T-cell (primary cell): Measurements from ENCODE around the gene PTPN1. TPM values are rescaled to one million over a fixed set of nuclear protein-coding genes. Genes with fewer than 3 reads are reported as not detected.

Source experiments
- ATAC-seq, 4 experiments: fragments of 200-7000 bp in 3 of 4; fragments of 150-1000 bp in 1 of 4; cut with Tn5 transposase; replicated peaks in 1 of 4; 1 replicate in 3 of 4; 2 replicates in 1 of 4; pipeline ENCODE4 v1.10.0; 2021; ENCODE audit warnings: moderate library complexity in 3 of 4, mild to moderate bottlenecking in 2 of 4, moderate number of reproducible peaks in 1 of 4
- CTCF ChIA-PET, 2 donors: fragments of 300-600 bp; sonication (Branson Sonifier 250); formaldehyde crosslinking; loops; one replicate each; lab custom pipeline; 2022; ENCODE audit warnings: antibody characterized with exemption in 2 of 2; lab: Charles Lee
- POLR2A ChIA-PET, 2 donors: fragments of 300-600 bp; sonication (Branson Sonifier 250); formaldehyde crosslinking; loops; one replicate each; lab custom pipeline; 2022; ENCODE audit warnings: antibody characterized with exemption in 2 of 2; lab: Charles Lee
- DNase-seq, 35 experiments: peaks; one replicate each; pipeline versions ENCODE4 v3.0.0 to v3.0.0-alpha.2; 2013 to 2023
- H3K27ac ChIP-seq: one replicate; pipeline ENCODE4 v1.5.1; 2013; ENCODE audit warnings: low read length
- H3K27me3 ChIP-seq, 2 experiments: replicated peaks in 1 of 2; 1 replicate in 1 of 2; 2 replicates in 1 of 2; pipeline versions ENCODE4 v1.6.1 to v1.7.0; 2013; ENCODE audit warnings: low read length in 1 of 2, mixed read lengths in 1 of 2; ENCODE audit not compliant: control insufficient read depth in 2 of 2, insufficient read depth in 2 of 2; ENCODE audit errors: extremely low read depth in 1 of 2
- H3K36me3 ChIP-seq, 2 donors: 1 replicate in 1 of 2; 2 replicates in 1 of 2; pipeline versions ENCODE4 v1.6.1 to v1.7.0; 2013; ENCODE audit warnings: low read length in 1 of 2; ENCODE audit not compliant: control insufficient read depth in 2 of 2, insufficient read depth in 1 of 2; ENCODE audit errors: extremely low read depth in 1 of 2
- H3K4me1 ChIP-seq, 2 experiments: 1 replicate in 1 of 2; 2 replicates in 1 of 2; pipeline versions ENCODE4 v1.6.1 to v1.7.0; 2013; ENCODE audit warnings: low read length in 2 of 2, mixed read lengths in 1 of 2; ENCODE audit not compliant: insufficient read depth in 2 of 2, control insufficient read depth in 1 of 2; ENCODE audit errors: extremely low read depth in 1 of 2
- H3K4me3 ChIP-seq, 2 donors: 1 replicate in 1 of 2; 2 replicates in 1 of 2; pipeline versions ENCODE4 v1.5.1 to v1.7.0; 2013; ENCODE audit warnings: mild to moderate bottlenecking in 2 of 2, low read length in 1 of 2, moderate library complexity in 1 of 2; ENCODE audit not compliant: control insufficient read depth in 1 of 2; ENCODE audit errors: extremely low read depth in 1 of 2
- H3K9me3 ChIP-seq: 2 replicates; pipeline ENCODE4 v1.7.0; 2013
- H3K27ac Mint-ChIP-seq, 2 donors: one replicate each; pipeline ENCODE4 v1.8.0; 2020 to 2021; ENCODE audit warnings: mild to moderate bottlenecking in 2 of 2, mixed read lengths in 2 of 2
- H3K27me3 Mint-ChIP-seq, 2 donors: one replicate each; pipeline ENCODE4 v1.8.0; 2021 to 2022; ENCODE audit warnings: mixed read lengths in 2 of 2
- H3K36me3 Mint-ChIP-seq: one replicate; pipeline ENCODE4 v1.8.0; 2021; ENCODE audit warnings: mixed read lengths
- H3K4me1 Mint-ChIP-seq, 3 donors: one replicate each; pipeline ENCODE4 v1.8.0; 2020 to 2022; ENCODE audit warnings: mixed read lengths in 3 of 3, mild to moderate bottlenecking in 1 of 3
- H3K4me3 Mint-ChIP-seq, 3 donors: one replicate each; pipeline ENCODE4 v1.8.0; 2020 to 2022; ENCODE audit warnings: mild to moderate bottlenecking in 3 of 3, mixed read lengths in 3 of 3, moderate library complexity in 3 of 3
- H3K9me3 Mint-ChIP-seq, 3 donors: one replicate each; pipeline ENCODE4 v1.8.0; 2020 to 2022; ENCODE audit warnings: mixed read lengths in 3 of 3
- WGBS: methylation state at CpG from one replicate; pipeline ENCODE4 v1.1.5; 2013; ENCODE audit warnings: missing lambda C conversion rate; ENCODE audit not compliant: insufficient coverage; 5-methylcytosine and 5-hydroxymethylcytosine counted together
- total RNA-seq, 35 experiments: library from RNA in 6 of 35; stranded (reverse) in 6 of 35; fragments of 120-200 nt in 1 of 35; gene quantifications; one replicate each; pipeline versions ENCODE4 v1.2.1 to v1.2.4 and lab custom pipeline; 2013 to 2026

The PTPN1 gene
- total RNA-seq, 5 donors from 2014 or later (not counting 1 experiment from before 2014, with no cell fraction given) = 50.7 to 67.9 (median 55.3) TPM

DNA sequence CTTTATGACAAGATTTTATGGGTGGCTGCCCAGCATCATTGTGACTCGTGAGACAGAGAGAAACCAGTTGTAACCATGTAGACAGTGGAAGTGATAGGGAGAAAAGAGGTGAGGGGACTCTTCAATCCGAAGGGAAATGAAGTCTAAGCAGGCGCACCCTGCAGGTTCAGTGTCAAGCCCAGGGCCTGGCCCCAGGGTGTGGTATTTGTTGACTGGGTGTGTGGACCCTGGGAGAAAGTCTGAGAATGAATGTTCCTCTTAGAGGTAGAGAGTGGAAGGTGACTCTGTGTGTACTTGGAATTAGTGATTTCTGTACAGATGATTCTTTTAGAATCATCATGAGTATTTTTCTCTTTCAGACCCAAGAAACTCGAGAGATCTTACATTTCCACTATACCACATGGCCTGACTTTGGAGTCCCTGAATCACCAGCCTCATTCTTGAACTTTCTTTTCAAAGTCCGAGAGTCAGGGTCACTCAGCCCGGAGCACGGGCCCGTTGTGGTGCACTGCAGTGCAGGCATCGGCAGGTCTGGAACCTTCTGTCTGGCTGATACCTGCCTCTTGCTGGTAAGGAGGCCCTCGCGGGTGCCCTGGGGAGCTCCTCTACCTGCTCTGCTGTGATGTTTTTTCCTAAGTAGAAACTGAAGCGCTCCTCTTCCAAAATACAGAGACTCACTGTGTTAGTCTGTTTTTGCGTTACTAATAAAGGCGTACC is 68.0 kb downstream of the PTPN1 start:
- DNase-seq = no peak
- Histone ChIP-seq H3K4me1 (peaks cover 0 to 2% of the 10 kb centered on the region in 2 experiments), H3K27me3 (no peaks in the 10 kb centered on the region), H3K4me3 (no peak overlapping the region), H3K27ac (no peak overlapping the region), H3K9me3 (no peaks in the 10 kb centered on the region), H3K36me3 (peaks cover 38 to 94% of the 10 kb centered on the region in 2 donors)
- Mint-ChIP-seq H3K27ac (no peak overlapping the region), H3K36me3 (peaks cover 61% of the 10 kb centered on the region), H3K4me1 (peaks cover 12 to 19% (median 13%) of the 10 kb centered on the region in 3 donors), H3K4me3 (no peak overlapping the region), H3K9me3 (no peaks in the 10 kb centered on the region), H3K27me3 (no peaks in the 10 kb centered on the region)
- ChIA-PET CTCF (no interaction called here), POLR2A (no interaction called here)
- 90% methylated on average over 9 of the region's 14 CpGs for WGBS
- no peak for ATAC-seq

DNA sequence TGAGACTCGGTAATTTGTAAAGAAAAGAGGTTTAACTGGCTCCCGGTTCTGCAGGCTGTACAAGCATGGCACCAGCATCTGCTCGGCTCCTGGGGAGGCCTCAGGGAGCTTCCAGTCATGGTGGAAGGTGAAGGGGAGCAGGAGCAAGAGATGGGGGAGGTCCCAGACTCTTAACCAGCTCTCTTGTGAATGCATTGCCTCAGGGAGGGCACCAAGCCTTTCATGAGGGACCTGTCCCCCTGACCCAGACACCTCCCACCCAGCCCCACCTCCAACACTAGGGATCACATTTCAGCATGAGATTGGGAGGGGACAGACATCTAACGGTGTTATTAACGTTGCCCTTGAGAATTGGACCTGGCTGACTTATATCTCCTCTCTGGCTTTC is 68.6 kb downstream of the PTPN1 start:
- H3K4me3 ChIP-seq = no peak overlapping the region
- H3K27ac Mint-ChIP-seq = peak overlapping the region in 1 of 2 donors; percentile 47
- H3K9me3 Mint-ChIP-seq = no peaks in the 10 kb centered on the region
- no peaks in the 10 kb centered on the region for H3K27me3 ChIP-seq
- DNase-seq (no peak), ATAC-seq (no peak)
- H3K4me3 Mint-ChIP-seq = no peak overlapping the region
- WGBS = no CpG with 5 or more reads among the region's 5 CpGs
- H3K36me3 Mint-ChIP-seq = peaks cover 61% of the 10 kb centered on the region
- POLR2A ChIA-PET = no interaction called here
- no peaks in the 10 kb centered on the region for H3K27me3 Mint-ChIP-seq
- CTCF ChIA-PET = interaction anchor here in 1 of 2 donors (1.5 kb wide), 1 partner anchor 101 kb away, joined by 4 read pairs; no protein-coding TSS in a partner anchor
- peaks cover 0 to 2% of the 10 kb centered on the region in 2 experiments for H3K4me1 ChIP-seq
- H3K9me3 ChIP-seq = no peaks in the 10 kb centered on the region
- peaks cover 35 to 95% of the 10 kb centered on the region in 2 donors for H3K36me3 ChIP-seq
- H3K27ac ChIP-seq = no peak overlapping the region
- H3K4me1 Mint-ChIP-seq = peaks cover 9 to 15% (median 9%) of the 10 kb centered on the region in 3 donors

DNA sequence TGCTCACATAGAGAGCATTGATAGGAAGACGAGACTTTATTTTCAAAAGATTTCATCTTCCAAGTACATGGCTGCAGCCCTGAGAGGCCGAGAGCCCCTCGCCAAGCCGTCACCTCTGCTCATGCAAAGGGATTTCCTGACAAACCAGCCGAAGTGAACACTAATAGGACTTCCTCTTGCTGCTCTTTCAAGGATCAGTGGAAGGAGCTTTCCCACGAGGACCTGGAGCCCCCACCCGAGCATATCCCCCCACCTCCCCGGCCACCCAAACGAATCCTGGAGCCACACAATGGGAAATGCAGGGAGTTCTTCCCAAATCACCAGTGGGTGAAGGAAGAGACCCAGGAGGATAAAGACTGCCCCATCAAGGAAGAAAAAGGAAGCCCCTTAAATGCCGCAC is 69.3 kb downstream of the PTPN1 start:
- Mint-ChIP-seq H3K4me1 (peaks cover 8 to 13% (median 9%) of the 10 kb centered on the region in 3 donors), H3K27ac (peak overlapping the region in 1 of 2 donors; percentile 4), H3K27me3 (no peaks in the 10 kb centered on the region), H3K36me3 (peaks cover 57% of the 10 kb centered on the region), H3K9me3 (no peaks in the 10 kb centered on the region), H3K4me3 (no peak overlapping the region)
- CTCF ChIA-PET = interaction anchor here (0.5 to 1.5 kb wide), 3 partner anchors 31 to 600 kb away, joined by 3 to 4 read pairs (median 4); no protein-coding TSS in a partner anchor
- Histone ChIP-seq H3K36me3 (peaks cover 32 to 94% of the 10 kb centered on the region in 2 donors), H3K27me3 (no peaks in the 10 kb centered on the region), H3K9me3 (no peaks in the 10 kb centered on the region), H3K4me1 (peaks cover 0 to 2% of the 10 kb centered on the region in 2 experiments), H3K27ac (no peak overlapping the region), H3K4me3 (no peak overlapping the region)
- whole genome bisulfite sequencing = 89% methylated on average over 5 of the region's 10 CpGs
- POLR2A ChIA-PET = interaction anchor here in 1 of 2 donors (0.5 kb wide), 1 partner anchor 388 kb away, joined by 12 read pairs; no protein-coding TSS in a partner anchor
- DNase-seq = no peak
- no peak for ATAC-seq

- Mint-ChIP-seq H3K27me3 (no peaks in the 10 kb centered on the region), H3K27ac (no peak overlapping the region), H3K9me3 (no peaks in the 10 kb centered on the region), H3K36me3 (peaks cover 54% of the 10 kb centered on the region), H3K4me1 (peaks cover 4 to 7% (median 4%) of the 10 kb centered on the region in 3 donors), H3K4me3 (no peak overlapping the region)
- WGBS = 87% methylated on average over 11 of the region's 17 CpGs
- no peaks in the 10 kb centered on the region for H3K27me3 ChIP-seq
- H3K9me3 ChIP-seq = no peaks in the 10 kb centered on the region
- H3K4me3 ChIP-seq = no peak overlapping the region
- ATAC-seq = peak; percentile 30 to 61 (median 56)
- peaks cover 30 to 94% of the 10 kb centered on the region in 2 donors for H3K36me3 ChIP-seq
- no peak overlapping the region for H3K27ac ChIP-seq
- peak in 27 of 35 experiments; percentile 10 to 66 (median 33) for DNase-seq
- CTCF ChIA-PET = interaction anchor here (0.5 to 1.5 kb wide), 3 partner anchors 32 to 601 kb away, joined by 3 to 4 read pairs (median 4); no protein-coding TSS in a partner anchor
- POLR2A ChIA-PET = no interaction called here
- peaks cover 0 to 2% of the 10 kb centered on the region in 2 experiments for H3K4me1 ChIP-seq
Measured at GRCh38 chr20:50580016-50580747, 70.0 kb downstream of the PTPN1 start.

GRCh38 chr20:50580842-50581544 is 70.8 kb downstream of the PTPN1 start:
- Mint-ChIP-seq H3K9me3 (no peaks in the 10 kb centered on the region), H3K27me3 (no peaks in the 10 kb centered on the region), H3K4me1 (peaks cover under 1 to 4% (median 2%) of the 10 kb centered on the region in 3 donors), H3K27ac (no peak overlapping the region), H3K36me3 (peaks cover 49% of the 10 kb centered on the region), H3K4me3 (no peak overlapping the region)
- H3K9me3 ChIP-seq = no peaks in the 10 kb centered on the region
- ChIA-PET CTCF (interaction anchor here in 1 of 2 donors (0.6 kb wide), 1 partner anchor 89 kb away, joined by 4 read pairs; no protein-coding TSS in a partner anchor), POLR2A (no interaction called here)
- DNase-seq (no peak), ATAC-seq (no peak)
- peaks cover 27 to 93% of the 10 kb centered on the region in 2 donors for H3K36me3 ChIP-seq
- no peak overlapping the region for H3K27ac ChIP-seq
- H3K4me3 ChIP-seq = no peak overlapping the region
- 93% methylated on average over 19 of the region's 21 CpGs for WGBS
- H3K4me1 ChIP-seq = no peaks in the 10 kb centered on the region
- no peaks in the 10 kb centered on the region for H3K27me3 ChIP-seq

DNA sequence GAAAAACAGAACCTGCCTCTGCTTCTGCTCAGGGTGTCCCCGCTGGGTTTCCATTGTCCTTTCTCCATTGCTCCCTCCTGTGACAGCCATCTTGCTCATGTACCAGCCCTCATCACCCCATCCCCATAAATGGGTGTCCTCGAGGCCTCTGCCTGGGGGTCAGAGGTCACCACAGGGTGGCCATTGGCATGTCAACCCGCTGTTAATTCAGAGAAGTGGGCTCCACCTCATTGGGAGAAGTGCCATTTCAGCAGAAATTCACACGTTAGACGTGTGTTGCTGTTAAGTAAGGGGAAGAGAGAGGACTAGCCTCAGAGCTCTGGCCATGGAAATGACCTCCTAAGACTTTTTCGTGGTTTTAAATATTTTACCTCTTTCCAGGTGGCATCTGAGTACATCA is 71.9 kb downstream of the PTPN1 start:
- Mint-ChIP-seq H3K36me3 (peaks cover 52% of the 10 kb centered on the region), H3K4me1 (peaks cover 0 to 4% (median 0%) of the 10 kb centered on the region in 3 donors), H3K9me3 (no peaks in the 10 kb centered on the region), H3K27me3 (no peaks in the 10 kb centered on the region), H3K4me3 (no peak overlapping the region), H3K27ac (no peak overlapping the region)
- Histone ChIP-seq H3K27me3 (no peaks in the 10 kb centered on the region), H3K36me3 (peaks cover 34 to 92% of the 10 kb centered on the region in 2 donors), H3K4me1 (no peaks in the 10 kb centered on the region), H3K4me3 (no peak overlapping the region), H3K27ac (no peak overlapping the region), H3K9me3 (no peaks in the 10 kb centered on the region)
- CTCF ChIA-PET = no interaction called here
- no peak for ATAC-seq
- 86% methylated on average over 3 of the region's 6 CpGs for WGBS
- no peak for DNase-seq
- POLR2A ChIA-PET = no interaction called here
